Thymus (tissue), 11 donors: Measurements from ENCODE around the gene GRAMD1B. TPM values are rescaled to one million over a fixed set of nuclear protein-coding genes. Genes with fewer than 3 reads are reported as not detected.

Experiments used
- DNase-seq, 9 donors: peaks; one replicate each; pipeline ENCODE4 v3.0.0-alpha.2; 2013; ENCODE audit warnings: low spot score in 9 of 9, low read depth in 6 of 9, missing footprints in 1 of 9
- H3K27ac ChIP-seq, 2 donors: one replicate each; pipeline ENCODE4 v1.5.1; 2013; ENCODE audit warnings: control low read depth in 1 of 2, low read depth in 1 of 2, low read length in 1 of 2, mild to moderate bottlenecking in 1 of 2, moderate library complexity in 1 of 2
- H3K27me3 ChIP-seq, 2 donors: one replicate each; pipeline ENCODE4 v1.5.1; 2013; ENCODE audit warnings: low read length in 1 of 2; ENCODE audit not compliant: control insufficient read depth in 2 of 2, insufficient read depth in 1 of 2
- H3K36me3 ChIP-seq, 2 donors: one replicate each; pipeline ENCODE4 v1.5.1; 2013; ENCODE audit warnings: low read length in 1 of 2, mild to moderate bottlenecking in 1 of 2, moderate library complexity in 1 of 2; ENCODE audit not compliant: control insufficient read depth in 2 of 2, insufficient read depth in 2 of 2
- H3K4me1 ChIP-seq, 2 donors: one replicate each; pipeline ENCODE4 v1.5.1; 2013; ENCODE audit warnings: low read length in 2 of 2; ENCODE audit not compliant: control insufficient read depth in 2 of 2, insufficient read depth in 2 of 2
- H3K4me3 ChIP-seq, 2 donors: one replicate each; pipeline ENCODE4 v1.5.1; 2013; ENCODE audit warnings: low read length in 2 of 2, control low read depth in 1 of 2, mild to moderate bottlenecking in 1 of 2
- H3K9me3 ChIP-seq, 2 donors: one replicate each; pipeline ENCODE4 v1.5.1; 2013; ENCODE audit warnings: low read length in 1 of 2, mild to moderate bottlenecking in 1 of 2; ENCODE audit not compliant: control insufficient read depth in 2 of 2, insufficient read depth in 1 of 2
- WGBS: extraction: QIAGEN DNeasy Blood & Tissue Kit; methylation state at CpG from one replicate; pipeline ENCODE4 v1.1.7; 2013; 5-methylcytosine and 5-hydroxymethylcytosine counted together
- polyA plus RNA-seq: library from polyadenylated mRNA; stranded (reverse); fragments of 200-250 nt; gene quantifications from one replicate; pipeline ENCODE4 v1.2.3, GENCODE V29; 2013
- total RNA-seq: library from RNA; stranded (reverse); fragments of 120-200 nt; gene quantifications from one replicate; pipeline ENCODE4 v1.2.4, GENCODE V29; 2013
- donor health status: healthy.

The GRAMD1B gene
- total and polyA plus RNA-seq, 2 donors, result 4.8 to 15.6 TPM

- Histone ChIP-seq H3K4me3 (no peak overlapping the region), H3K36me3 (no peaks in the 10 kb centered on the region), H3K27me3 (no peaks in the 10 kb centered on the region), H3K27ac (no peak overlapping the region), H3K4me1 (no peaks in the 10 kb centered on the region), H3K9me3 (no peaks in the 10 kb centered on the region)
- no peak for DNase-seq
- 97% methylated on average over 6 of the region's 6 CpGs for WGBS
These were observed 38.3 kb upstream of the GRAMD1B start for GRCh38 chr11:123391646-123392348.

GRCh38 chr11:123392431-123392830 lies 37.6 kb upstream of the GRAMD1B start:
- Histone ChIP-seq H3K9me3 (no peaks in the 10 kb centered on the region), H3K36me3 (no peaks in the 10 kb centered on the region), H3K4me3 (no peak overlapping the region), H3K27me3 (no peaks in the 10 kb centered on the region), H3K4me1 (no peaks in the 10 kb centered on the region), H3K27ac (no peak overlapping the region)
- DNase-seq, result no peak

GRCh38 chr11:123392844-123393243 lies 37.2 kb upstream of the GRAMD1B start:
- Histone ChIP-seq H3K27ac (no peak overlapping the region), H3K4me1 (no peaks in the 10 kb centered on the region), H3K4me3 (no peak overlapping the region), H3K36me3 (no peaks in the 10 kb centered on the region), H3K27me3 (no peaks in the 10 kb centered on the region), H3K9me3 (no peaks in the 10 kb centered on the region)
- WGBS, result 90% methylated on average over 3 of the region's 3 CpGs
- no peak for DNase-seq

- DNase-seq, result no peak
- Histone ChIP-seq H3K27me3 (no peaks in the 10 kb centered on the region), H3K4me1 (no peaks in the 10 kb centered on the region), H3K9me3 (no peaks in the 10 kb centered on the region), H3K4me3 (no peak overlapping the region), H3K27ac (no peak overlapping the region), H3K36me3 (no peaks in the 10 kb centered on the region)
- WGBS, result 85% methylated on average over 6 of the region's 6 CpGs
These were observed 36.6 kb upstream of the GRAMD1B start for GRCh38 chr11:123393312-123393927.

- peak overlapping the region in 1 of 2 donors; percentile 26 for H3K27ac ChIP-seq
- peaks cover 9 to 32% of the 10 kb centered on the region in 2 donors for H3K4me1 ChIP-seq
- no peaks in the 10 kb centered on the region for H3K36me3 ChIP-seq
- WGBS, result 76% methylated on average over 7 of the region's 7 CpGs
- H3K4me3 ChIP-seq, result no peak overlapping the region
- H3K27me3 ChIP-seq, result no peaks in the 10 kb centered on the region
- no peaks in the 10 kb centered on the region for H3K9me3 ChIP-seq
- DNase-seq, result no peak
These were observed 25.4 kb upstream of the GRAMD1B start for GRCh38 chr11:123404676-123405075.

- 96% methylated on average over 5 of the region's 5 CpGs for WGBS
- DNase-seq, result no peak
- H3K27ac ChIP-seq, result no peak overlapping the region
These were observed 24.9 kb upstream of the GRAMD1B start for GRCh38 chr11:123405123-123405592.

GRCh38 chr11:123406441-123407129 lies 23.5 kb upstream of the GRAMD1B start:
- 76% methylated on average over 4 of the region's 4 CpGs for WGBS
- Histone ChIP-seq H3K27ac (peak overlapping the region in 1 of 2 donors; percentile 33), H3K36me3 (no peaks in the 10 kb centered on the region)

More at GRCh38 chr11:123405123-123405592, 24.9 kb upstream of the GRAMD1B start:
- Histone ChIP-seq H3K4me1 (peaks cover 12 to 37% of the 10 kb centered on the region in 2 donors), H3K4me3 (no peak overlapping the region), H3K36me3 (no peaks in the 10 kb centered on the region), H3K9me3 (no peaks in the 10 kb centered on the region), H3K27me3 (no peaks in the 10 kb centered on the region)

GRCh38 chr11:123407130-123407995 lies 22.7 kb upstream of the GRAMD1B start:
- 10% methylated on average over 7 of the region's 7 CpGs for WGBS
- Histone ChIP-seq H3K4me1 (peaks cover 12 to 42% of the 10 kb centered on the region in 2 donors), H3K36me3 (no peaks in the 10 kb centered on the region), H3K9me3 (no peaks in the 10 kb centered on the region), H3K27me3 (no peaks in the 10 kb centered on the region), H3K27ac (no peak overlapping the region), H3K4me3 (no peak overlapping the region)
- DNase-seq, result peak in 7 of 9 donors; percentile 63 to 88 (median 70)

More at GRCh38 chr11:123406441-123407129, 23.5 kb upstream of the GRAMD1B start:
- H3K4me1 ChIP-seq, result peaks cover 12 to 42% of the 10 kb centered on the region in 2 donors
- no peaks in the 10 kb centered on the region for H3K9me3 ChIP-seq
- no peak overlapping the region for H3K4me3 ChIP-seq
- peak in 1 of 9 donors; percentile 43 for DNase-seq
- H3K27me3 ChIP-seq, result no peaks in the 10 kb centered on the region
